ENCODE measurements around the gene RASGEF1C.

The RASGEF1C gene

GRCh38 chr5:180160215-180160614 is 48.8 kb downstream of the RASGEF1C start:
- no peak for TF ChIP-seq CTCF (IDR thresholded peaks at IDR 0.05; ENCODE audit: control insufficient read depth, extremely low read depth, insufficient read depth)
- H3K4me3 ChIP-seq (ENCODE audit: low read depth, low read length), result no peak overlapping the region
- no peak for DNase-seq (ENCODE audit: low read depth)

- DNase-seq (ENCODE audit: low read depth), result no peak
- TF ChIP-seq CTCF (IDR thresholded peaks at IDR 0.05; ENCODE audit: control insufficient read depth, extremely low read depth, insufficient read depth), result no peak
- no peak overlapping the region for H3K4me3 ChIP-seq (ENCODE audit: low read depth, low read length)
Measured at GRCh38 chr5:180159756-180160155, 49.3 kb downstream of the RASGEF1C start.

GRCh38 chr5:180157866-180158265 is 51.1 kb downstream of the RASGEF1C start:
- no peak for DNase-seq (ENCODE audit: low read depth)
- no peak overlapping the region for H3K4me3 ChIP-seq (ENCODE audit: low read depth, low read length)
- TF ChIP-seq CTCF (IDR thresholded peaks at IDR 0.05; ENCODE audit: control insufficient read depth, extremely low read depth, insufficient read depth), result no peak

GRCh38 chr5:180156141-180156540 is 52.9 kb downstream of the RASGEF1C start:
- DNase-seq (ENCODE audit: low read depth), result no peak
- no peak for TF ChIP-seq CTCF (IDR thresholded peaks at IDR 0.05; ENCODE audit: control insufficient read depth, extremely low read depth, insufficient read depth)
- no peak overlapping the region for H3K4me3 ChIP-seq (ENCODE audit: low read depth, low read length)

GRCh38 chr5:180155365-180155926 is 53.6 kb downstream of the RASGEF1C start:
- no peak for TF ChIP-seq CTCF (IDR thresholded peaks at IDR 0.05; ENCODE audit: control insufficient read depth, extremely low read depth, insufficient read depth)
- H3K4me3 ChIP-seq (ENCODE audit: low read depth, low read length), result no peak overlapping the region
- DNase-seq (ENCODE audit: low read depth), result no peak

GRCh38 chr5:180154821-180155364 is 54.1 kb downstream of the RASGEF1C start:
- no peak overlapping the region for H3K4me3 ChIP-seq (ENCODE audit: low read depth, low read length)
- DNase-seq (ENCODE audit: low read depth), result no peak

More at GRCh38 chr5:180154821-180155364, 54.1 kb downstream of the RASGEF1C start:
- TF ChIP-seq CTCF (IDR thresholded peaks at IDR 0.05; ENCODE audit: control insufficient read depth, extremely low read depth, insufficient read depth), result no peak

All from LNCaP clone FGC (cell line).